Mucosa of stomach (tissue), 1 donor: ENCODE results near the gene ABAT.
"Not testable (repeated sequence)": the region's sequence is repeated elsewhere in the genome, so short reads cannot be mapped to it uniquely, and the experiment has no call there.

Source experiments
- H3K27me3 ChIP-seq: one replicate; pipeline ENCODE4 v1.7.0; 2013; ENCODE audit warnings: mild to moderate bottlenecking, low read length; ENCODE audit not compliant: control insufficient read depth, insufficient read depth
- H3K36me3 ChIP-seq: one replicate; pipeline ENCODE4 v1.7.0; 2013; ENCODE audit warnings: low read length; ENCODE audit not compliant: control insufficient read depth, insufficient read depth
- H3K4me1 ChIP-seq: one replicate; pipeline ENCODE4 v1.7.0; 2013; ENCODE audit warnings: mild to moderate bottlenecking, low read length; ENCODE audit not compliant: control insufficient read depth, insufficient read depth
- H3K4me3 ChIP-seq: one replicate; pipeline ENCODE4 v1.7.0; 2013; ENCODE audit warnings: low read length
- H3K9ac ChIP-seq: one replicate; pipeline ENCODE4 v1.7.0; 2013; ENCODE audit warnings: mild to moderate bottlenecking, low read length, moderate library complexity
- H3K9me3 ChIP-seq: one replicate; pipeline ENCODE4 v1.7.0; 2013; ENCODE audit warnings: mild to moderate bottlenecking, low read length, moderate library complexity; ENCODE audit not compliant: control insufficient read depth
- donor health status: Pancreatic carcinoma.

Gene ABAT

GRCh38 chr16:8768283-8768682 lies 93.9 kb downstream of the ABAT start:
- no peaks in the 10 kb centered on the region for H3K36me3 ChIP-seq
- no peaks in the 10 kb centered on the region for H3K4me1 ChIP-seq
- H3K4me3 ChIP-seq = no peak overlapping the region
- no peak overlapping the region for H3K9ac ChIP-seq
- H3K27me3 ChIP-seq = no peaks in the 10 kb centered on the region
- no peaks in the 10 kb centered on the region for H3K9me3 ChIP-seq

GRCh38 chr16:8768692-8769091 lies 94.3 kb downstream of the ABAT start:
- Histone ChIP-seq H3K27me3 (no peaks in the 10 kb centered on the region), H3K36me3 (no peaks in the 10 kb centered on the region), H3K4me1 (no peaks in the 10 kb centered on the region), H3K9ac (no peak overlapping the region), H3K4me3 (no peak overlapping the region), H3K9me3 (no peaks in the 10 kb centered on the region)

GRCh38 chr16:8773537-8773936 lies 99.1 kb downstream of the ABAT start:
- Histone ChIP-seq H3K4me1 (no peaks in the 10 kb centered on the region), H3K4me3 (no peak overlapping the region), H3K9ac (no peak overlapping the region), H3K27me3 (no peaks in the 10 kb centered on the region), H3K36me3 (no peaks in the 10 kb centered on the region), H3K9me3 (no peaks in the 10 kb centered on the region)

GRCh38 chr16:8774208-8774607 lies 99.8 kb downstream of the ABAT start:
- Histone ChIP-seq H3K36me3 (no peaks in the 10 kb centered on the region), H3K9ac (no peak overlapping the region), H3K4me3 (no peak overlapping the region), H3K27me3 (no peaks in the 10 kb centered on the region), H3K4me1 (no peaks in the 10 kb centered on the region), H3K9me3 (no peaks in the 10 kb centered on the region)

GRCh38 chr16:8775359-8775758 lies 100.9 kb downstream of the ABAT start:
- Histone ChIP-seq H3K27me3 (no peaks in the 10 kb centered on the region), H3K4me1 (no peaks in the 10 kb centered on the region), H3K4me3 (no peak overlapping the region), H3K9me3 (no peaks in the 10 kb centered on the region), H3K36me3 (no peaks in the 10 kb centered on the region), H3K9ac (no peak overlapping the region)

GRCh38 chr16:8776129-8776584 lies 101.7 kb downstream of the ABAT start:
- Histone ChIP-seq H3K4me1 (no peaks in the 10 kb centered on the region), H3K9ac (no peak overlapping the region), H3K27me3 (no peaks in the 10 kb centered on the region), H3K36me3 (no peaks in the 10 kb centered on the region), H3K9me3 (no peaks in the 10 kb centered on the region), H3K4me3 (no peak overlapping the region)

- H3K4me1 ChIP-seq = no peaks in the 10 kb centered on the region
- no peak overlapping the region for H3K4me3 ChIP-seq
- no peaks in the 10 kb centered on the region for H3K9me3 ChIP-seq
- H3K9ac ChIP-seq = no peak overlapping the region
- H3K27me3 ChIP-seq = no peaks in the 10 kb centered on the region
- no peaks in the 10 kb centered on the region for H3K36me3 ChIP-seq
These were observed 102.8 kb downstream of the ABAT start for GRCh38 chr16:8777217-8777616.

GRCh38 chr16:8781797-8782196 lies 107.4 kb downstream of the ABAT start:
- no peaks in the 10 kb centered on the region for H3K9me3 ChIP-seq
- no peaks in the 10 kb centered on the region for H3K4me1 ChIP-seq
- no peak overlapping the region for H3K9ac ChIP-seq
- no peaks in the 10 kb centered on the region for H3K36me3 ChIP-seq
- H3K27me3 ChIP-seq = no peaks in the 10 kb centered on the region
- no peak overlapping the region for H3K4me3 ChIP-seq

GRCh38 chr16:8782673-8783072 lies 108.3 kb downstream of the ABAT start:
- Histone ChIP-seq H3K4me3 (no peak overlapping the region), H3K9ac (no peak overlapping the region), H3K4me1 (no peaks in the 10 kb centered on the region), H3K9me3 (no peaks in the 10 kb centered on the region), H3K36me3 (no peaks in the 10 kb centered on the region), H3K27me3 (no peaks in the 10 kb centered on the region)

GRCh38 chr16:8785408-8785807 lies 111.0 kb downstream of the ABAT start:
- H3K36me3 ChIP-seq = no peaks in the 10 kb centered on the region
- no peaks in the 10 kb centered on the region for H3K9me3 ChIP-seq
- no peaks in the 10 kb centered on the region for H3K4me1 ChIP-seq
- H3K27me3 ChIP-seq = no peaks in the 10 kb centered on the region
- H3K9ac ChIP-seq = no peak overlapping the region
- H3K4me3 ChIP-seq = no peak overlapping the region

GRCh38 chr16:8786316-8786715 lies 111.9 kb downstream of the ABAT start:
- H3K9me3 ChIP-seq, H3K4me3 ChIP-seq, H3K27me3 ChIP-seq: not testable (repeated sequence)

GRCh38 chr16:8788578-8789172 lies 114.3 kb downstream of the ABAT start:
- no peaks in the 10 kb centered on the region for H3K9me3 ChIP-seq
- no peaks in the 10 kb centered on the region for H3K4me1 ChIP-seq
- no peaks in the 10 kb centered on the region for H3K27me3 ChIP-seq
- no peak overlapping the region for H3K9ac ChIP-seq
- no peak overlapping the region for H3K4me3 ChIP-seq
- no peaks in the 10 kb centered on the region for H3K36me3 ChIP-seq

More at GRCh38 chr16:8786316-8786715, 111.9 kb downstream of the ABAT start:
- not testable (repeated sequence) for H3K4me1 ChIP-seq, H3K36me3 ChIP-seq, H3K9ac ChIP-seq

GRCh38 chr16:8795091-8795490 lies 120.7 kb downstream of the ABAT start:
- no peaks in the 10 kb centered on the region for H3K36me3 ChIP-seq
- peaks cover 18% of the 10 kb centered on the region for H3K4me1 ChIP-seq
- H3K4me3 ChIP-seq = no peak overlapping the region
- H3K27me3 ChIP-seq = no peaks in the 10 kb centered on the region
- no peak overlapping the region for H3K9ac ChIP-seq
- H3K9me3 ChIP-seq = no peaks in the 10 kb centered on the region
